CD4-positive, CD25-positive, alpha-beta regulatory T cell (primary cell): Measurements from ENCODE around the gene GYPC. TPM values are rescaled to one million over a fixed set of nuclear protein-coding genes. Genes with fewer than 3 reads are reported as not detected.
A peak's percentile ranks its signal among the peaks of the same experiment; 100 is the strongest.

Source experiments
- ATAC-seq, 2 donors: fragments of 150-1000 bp; cut with Tn5 transposase; one replicate each; pipeline ENCODE4 v1.10.0; 2021; ENCODE audit warnings: low read depth in 2 of 2, moderate number of reproducible peaks in 2 of 2, moderate library complexity in 1 of 2
- DNase-seq, 3 donors: peaks; one replicate each; pipeline versions ENCODE4 v3.0.0 to v3.0.0-alpha.2; 2012 to 2022; ENCODE audit warnings: mixed read lengths in 1 of 3
- H3K27ac ChIP-seq: one replicate; pipeline ENCODE4 v1.7.0; 2013; ENCODE audit warnings: mild to moderate bottlenecking, low read length; ENCODE audit not compliant: insufficient read depth, poor library complexity, severe bottlenecking
- H3K27me3 ChIP-seq: one replicate; pipeline ENCODE4 v1.7.0; 2013; ENCODE audit warnings: low read length; ENCODE audit not compliant: control insufficient read depth, insufficient read depth
- H3K36me3 ChIP-seq: one replicate; pipeline ENCODE4 v1.7.0; 2013; ENCODE audit warnings: mild to moderate bottlenecking, low read length, moderate library complexity; ENCODE audit not compliant: control insufficient read depth, insufficient read depth
- H3K4me1 ChIP-seq: 2 replicates; pipeline ENCODE4 v1.7.0; 2013; ENCODE audit warnings: mild to moderate bottlenecking, low read length; ENCODE audit not compliant: insufficient read depth, control insufficient read depth, poor library complexity, severe bottlenecking
- H3K4me3 ChIP-seq: one replicate; pipeline ENCODE4 v1.7.0; 2013; ENCODE audit warnings: low read depth, mild to moderate bottlenecking, low read length, moderate library complexity
- H3K9me3 ChIP-seq, 2 experiments: 1 replicate in 1 of 2; 2 replicates in 1 of 2; pipeline ENCODE4 v1.7.0; 2013; ENCODE audit warnings: low read length in 2 of 2, mild to moderate bottlenecking in 1 of 2, moderate library complexity in 1 of 2; ENCODE audit not compliant: control insufficient read depth in 2 of 2
- H3K27ac Mint-ChIP-seq, 3 donors: one replicate each; pipeline ENCODE4 v1.8.0; 2020 to 2022; ENCODE audit warnings: mild to moderate bottlenecking in 3 of 3, mixed read lengths in 3 of 3, moderate library complexity in 2 of 3
- H3K27me3 Mint-ChIP-seq: one replicate; pipeline ENCODE4 v1.8.0; 2022; ENCODE audit warnings: mild to moderate bottlenecking, mixed read lengths
- H3K36me3 Mint-ChIP-seq: one replicate; pipeline ENCODE4 v1.8.0; 2020; ENCODE audit warnings: mixed read lengths
- H3K4me1 Mint-ChIP-seq, 4 donors: one replicate each; pipeline ENCODE4 v1.8.0; 2020 to 2022; ENCODE audit warnings: mixed read lengths in 4 of 4, mild to moderate bottlenecking in 1 of 4
- H3K4me3 Mint-ChIP-seq, 4 donors: one replicate each; pipeline ENCODE4 v1.8.0; 2020 to 2022; ENCODE audit warnings: mild to moderate bottlenecking in 4 of 4, mixed read lengths in 4 of 4, moderate library complexity in 3 of 4
- H3K9me3 Mint-ChIP-seq, 7 donors: one replicate each; pipeline ENCODE4 v1.8.0; 2020 to 2022; ENCODE audit warnings: mixed read lengths in 7 of 7, mild to moderate bottlenecking in 3 of 7, moderate library complexity in 2 of 7
- polyA plus RNA-seq, 4 donors: library from polyadenylated mRNA; unstranded; fragments of 300-500 nt; fragmentation: Illumina TruSeq; gene quantifications; one replicate each; pipeline ENCODE4 v1.2.3, GENCODE V29; 2021
- total RNA-seq: library from RNA; stranded (reverse); gene quantifications from one replicate; pipeline ENCODE4 v1.2.3, GENCODE V29; 2022

The GYPC gene
- total and polyA plus RNA-seq, 5 donors from 2014 or later, result 75.2 to 210 (median 186) TPM

DNA sequence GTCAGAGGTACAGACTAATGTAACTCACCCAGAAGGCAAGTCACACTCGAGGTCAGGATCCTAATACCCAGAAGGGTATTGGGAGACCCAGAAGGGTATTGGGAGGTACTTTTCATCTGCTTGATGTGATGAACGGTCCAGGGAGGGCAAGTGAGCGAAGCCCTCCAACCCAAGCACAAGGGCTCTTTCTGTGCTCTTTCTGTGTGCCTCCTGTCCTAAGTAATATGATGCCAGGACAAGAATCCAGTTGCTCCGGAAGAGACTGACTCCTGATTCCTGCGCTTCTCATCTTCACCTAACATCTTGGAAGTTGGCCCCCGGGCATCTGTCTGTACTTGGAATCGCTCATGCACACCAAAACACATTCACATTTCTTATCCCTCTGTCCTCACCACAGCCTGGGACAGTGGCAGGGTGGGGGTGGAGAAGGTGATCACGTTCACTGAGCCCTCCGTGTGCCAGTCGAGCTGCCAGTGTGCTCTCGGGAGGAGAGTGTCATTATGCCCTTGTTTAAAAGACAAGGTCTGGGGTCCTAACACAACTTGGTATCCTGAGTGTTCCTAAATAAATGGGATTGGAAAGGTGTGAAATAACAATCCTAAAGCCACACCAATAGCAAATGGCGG is 17.1 kb downstream of the GYPC start:
- H3K4me3 Mint-ChIP-seq, result no peak overlapping the region
- peaks cover 11 to 17% of the 10 kb centered on the region in 2 experiments for H3K9me3 ChIP-seq
- no peaks in the 10 kb centered on the region for H3K27me3 ChIP-seq
- H3K27ac Mint-ChIP-seq, result peak overlapping the region in 2 of 3 donors; percentile 35 to 55
- no peak overlapping the region for H3K4me3 ChIP-seq
- H3K9me3 Mint-ChIP-seq, result peaks cover 4 to 12% (median 7%) of the 10 kb centered on the region in 7 donors
- no peak for ATAC-seq
- no peaks in the 10 kb centered on the region for H3K27me3 Mint-ChIP-seq
- DNase-seq, result no peak
- no peaks in the 10 kb centered on the region for H3K4me1 ChIP-seq
- no peak overlapping the region for H3K27ac ChIP-seq
- H3K4me1 Mint-ChIP-seq, result peaks cover 12 to 80% (median 23%) of the 10 kb centered on the region in 4 donors
- H3K36me3 ChIP-seq, result peaks cover 39% of the 10 kb centered on the region
- peaks cover 36% of the 10 kb centered on the region for H3K36me3 Mint-ChIP-seq

DNA sequence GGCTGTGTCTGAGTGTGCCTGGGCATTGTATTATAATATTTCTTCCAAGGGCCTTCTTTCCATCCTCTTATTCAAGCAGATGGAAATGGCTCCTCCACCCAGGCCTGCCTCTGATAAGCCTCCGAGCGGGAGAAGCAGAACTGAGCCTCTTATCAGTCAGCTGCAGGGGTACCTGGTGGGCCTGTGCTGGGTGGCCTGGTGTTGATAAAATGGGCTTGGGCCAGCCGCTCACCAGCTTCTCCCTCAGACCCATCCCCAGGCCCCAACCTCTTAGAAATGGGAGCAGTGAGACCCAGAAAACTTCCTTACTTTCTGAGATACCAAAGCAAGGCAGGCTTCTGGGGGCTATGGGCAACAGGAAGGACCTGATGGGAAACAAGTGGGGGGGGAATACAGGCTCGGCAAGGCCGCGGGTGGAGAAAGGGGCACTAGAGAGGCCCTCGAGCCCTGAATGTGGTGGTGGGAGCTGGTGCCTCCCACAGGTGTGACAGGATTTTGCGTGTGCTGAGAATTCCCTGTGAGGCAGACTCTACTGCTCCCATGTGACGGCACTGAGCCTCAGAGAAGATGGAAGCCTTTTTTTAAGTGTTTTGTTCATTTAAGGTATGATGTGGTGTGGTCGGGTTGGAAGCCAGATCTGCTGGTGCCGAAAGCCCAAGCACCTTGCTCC is 18.3 kb downstream of the GYPC start:
- peaks cover 4 to 12% (median 7%) of the 10 kb centered on the region in 7 donors for H3K9me3 Mint-ChIP-seq
- H3K4me1 ChIP-seq, result no peaks in the 10 kb centered on the region
- H3K36me3 Mint-ChIP-seq, result peaks cover 39% of the 10 kb centered on the region
- H3K27ac Mint-ChIP-seq, result no peak overlapping the region
- no peak overlapping the region for H3K4me3 Mint-ChIP-seq
- no peak overlapping the region for H3K4me3 ChIP-seq
- ATAC-seq (no peak), DNase-seq (no peak)
- peaks cover 40% of the 10 kb centered on the region for H3K36me3 ChIP-seq
- H3K9me3 ChIP-seq, result peaks cover 11 to 17% of the 10 kb centered on the region in 2 experiments
- H3K27me3 Mint-ChIP-seq, result no peaks in the 10 kb centered on the region
- H3K4me1 Mint-ChIP-seq, result peaks cover 12 to 81% (median 28%) of the 10 kb centered on the region in 4 donors
- no peaks in the 10 kb centered on the region for H3K27me3 ChIP-seq
- no peak overlapping the region for H3K27ac ChIP-seq

DNA sequence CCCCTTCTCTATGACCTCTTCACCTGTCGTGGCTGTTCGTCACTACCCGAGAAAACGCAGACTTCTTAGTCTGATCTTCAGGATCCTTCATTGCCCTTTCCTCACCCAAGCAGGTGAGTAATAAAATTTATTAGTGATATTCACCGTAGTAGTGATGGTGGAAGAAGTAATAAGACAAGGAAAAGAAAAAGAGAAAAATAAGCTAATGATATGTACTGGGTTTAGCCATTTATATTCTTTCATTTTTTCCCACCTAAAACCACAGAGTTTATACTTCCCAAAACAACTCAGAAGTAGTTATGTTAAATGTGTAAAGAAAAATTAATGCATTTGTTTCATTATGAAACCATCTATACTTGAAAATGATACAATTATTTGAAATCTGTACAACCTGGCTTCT is 19.7 kb downstream of the GYPC start:
- Mint-ChIP-seq H3K36me3 (peaks cover 47% of the 10 kb centered on the region), H3K4me1 (peaks cover 12 to 75% (median 34%) of the 10 kb centered on the region in 4 donors), H3K27me3 (no peaks in the 10 kb centered on the region), H3K9me3 (peaks cover 4 to 12% (median 7%) of the 10 kb centered on the region in 7 donors), H3K27ac (peak overlapping the region in 2 of 3 donors; percentile 15 to 35), H3K4me3 (no peak overlapping the region)
- no peak overlapping the region for H3K4me3 ChIP-seq
- H3K4me1 ChIP-seq, result no peaks in the 10 kb centered on the region
- H3K27ac ChIP-seq, result no peak overlapping the region
- H3K27me3 ChIP-seq, result no peaks in the 10 kb centered on the region
- DNase-seq (no peak), ATAC-seq (no peak)
- peaks cover 35% of the 10 kb centered on the region for H3K36me3 ChIP-seq
- H3K9me3 ChIP-seq, result peaks cover 11 to 17% of the 10 kb centered on the region in 2 experiments

DNA sequence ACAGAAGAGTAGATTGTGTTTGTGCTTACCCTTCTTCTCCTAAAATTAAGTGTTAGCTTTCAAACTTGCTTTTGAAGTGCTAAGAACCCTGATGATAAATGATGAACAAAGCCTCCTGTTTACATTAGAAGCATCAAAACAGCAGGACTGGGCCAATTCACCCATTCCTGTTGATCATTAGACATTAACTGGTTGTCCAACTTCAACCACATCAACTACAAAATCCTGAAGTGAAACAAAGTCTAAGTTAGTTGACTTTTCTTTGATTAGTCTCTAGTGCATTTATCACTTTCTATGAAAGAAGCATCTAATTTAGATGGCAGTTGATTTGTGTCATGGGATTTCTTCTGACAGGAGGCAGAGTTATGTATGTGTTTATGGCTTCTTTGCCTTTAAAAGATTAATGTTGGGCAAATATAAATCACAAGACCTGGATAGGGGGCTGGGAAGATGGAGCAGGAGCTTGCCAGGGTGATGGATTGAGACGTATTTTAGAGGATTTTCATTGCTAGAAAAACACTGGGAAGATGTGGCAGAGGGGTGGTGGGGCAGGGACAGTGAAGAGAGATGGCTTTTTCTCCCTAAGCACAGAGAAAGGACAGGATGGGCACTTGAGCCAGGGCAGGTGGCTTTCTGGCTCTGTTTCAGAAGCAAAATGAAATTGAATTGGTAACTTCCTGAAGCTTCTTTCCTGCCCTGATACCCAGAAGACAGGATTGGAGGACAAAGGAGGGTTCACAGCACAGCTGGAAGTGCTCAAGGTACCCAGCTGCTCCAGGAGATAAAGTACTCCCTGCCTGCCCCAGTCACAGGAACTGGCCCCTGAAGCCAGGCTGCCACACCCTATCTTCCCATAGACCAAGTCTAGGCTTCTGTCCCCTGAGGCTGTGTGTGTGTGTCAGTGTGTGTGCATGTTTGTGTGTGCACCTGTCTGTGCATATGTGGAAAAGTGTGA is 20.5 kb downstream of the GYPC start:
- Mint-ChIP-seq H3K4me1 (peaks cover 12 to 72% (median 36%) of the 10 kb centered on the region in 4 donors), H3K27me3 (no peaks in the 10 kb centered on the region), H3K27ac (peak overlapping the region; percentile 0 to 59 (median 34)), H3K36me3 (peaks cover 55% of the 10 kb centered on the region), H3K4me3 (peak overlapping the region in 1 of 4 donors; percentile 0), H3K9me3 (peaks cover 4 to 12% (median 7%) of the 10 kb centered on the region in 7 donors)
- no peaks in the 10 kb centered on the region for H3K4me1 ChIP-seq
- peaks cover 11 to 17% of the 10 kb centered on the region in 2 experiments for H3K9me3 ChIP-seq
- H3K4me3 ChIP-seq, result no peak overlapping the region
- no peak overlapping the region for H3K27ac ChIP-seq
- DNase-seq (no peak), ATAC-seq (no peak)
- peaks cover 38% of the 10 kb centered on the region for H3K36me3 ChIP-seq
- no peaks in the 10 kb centered on the region for H3K27me3 ChIP-seq

DNA sequence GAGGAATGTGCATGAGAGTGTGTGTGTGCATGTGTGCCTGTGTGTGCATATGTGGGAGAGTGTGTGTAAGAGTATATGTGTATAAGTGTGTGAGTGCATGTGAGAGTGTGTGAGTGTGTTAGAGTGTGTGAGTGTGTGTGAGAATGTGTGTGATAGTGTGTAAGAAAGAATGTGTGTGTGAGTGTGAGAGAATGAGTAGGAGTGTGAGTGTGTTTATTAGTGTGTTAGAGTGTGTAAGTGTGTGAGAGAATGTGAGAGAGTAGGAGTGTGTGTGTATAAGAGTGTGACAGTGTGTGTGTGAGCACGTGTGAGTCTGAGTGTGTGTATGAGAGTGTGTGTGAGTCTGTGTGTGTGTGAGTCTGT is 21.2 kb downstream of the GYPC start:
- peaks cover 12 to 72% (median 36%) of the 10 kb centered on the region in 4 donors for H3K4me1 Mint-ChIP-seq
- peaks cover 43% of the 10 kb centered on the region for H3K36me3 ChIP-seq

DNA sequence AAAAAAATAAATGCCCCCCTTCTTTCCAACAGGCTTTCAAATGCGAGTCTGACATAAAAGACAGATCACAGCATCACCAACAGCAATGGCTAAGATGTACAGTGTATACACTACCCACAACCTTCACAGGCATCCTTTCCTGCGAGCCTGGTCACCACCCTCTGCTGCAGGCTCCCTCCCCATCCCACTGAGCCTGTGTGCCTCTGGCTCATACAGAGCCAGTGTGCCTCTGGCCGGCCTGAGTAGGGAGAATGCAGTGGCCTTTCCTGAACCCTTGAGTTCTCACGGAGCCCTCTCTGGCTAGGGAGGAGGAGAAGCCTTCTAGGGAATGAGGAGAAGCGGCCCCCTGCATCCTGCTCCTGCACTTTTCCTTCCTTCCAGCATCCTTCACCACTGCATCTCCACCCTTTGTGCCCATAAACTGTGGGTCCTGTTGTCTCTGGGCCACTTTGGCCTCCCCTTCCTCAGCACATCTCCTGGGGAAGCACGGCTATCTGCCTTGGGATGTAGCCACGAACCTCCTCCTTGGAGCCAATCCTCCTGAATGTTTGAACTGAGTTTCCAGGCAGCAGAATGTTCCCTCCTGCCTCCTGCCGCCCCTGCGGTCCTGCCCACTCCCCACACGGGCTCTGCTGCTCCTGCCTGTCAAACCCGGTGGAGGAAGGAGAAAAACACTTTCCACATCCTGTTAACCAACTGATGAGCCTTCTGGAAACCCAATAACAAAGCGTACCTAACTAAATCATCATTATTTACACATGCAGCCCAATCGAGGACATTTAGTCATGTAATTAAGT is 22.5 kb downstream of the GYPC start:
- Histone ChIP-seq H3K27ac (peak overlapping the region; percentile 16), H3K36me3 (peaks cover 42% of the 10 kb centered on the region), H3K4me1 (no peaks in the 10 kb centered on the region), H3K4me3 (no peak overlapping the region), H3K27me3 (no peaks in the 10 kb centered on the region), H3K9me3 (peaks cover 11 to 17% of the 10 kb centered on the region in 2 experiments)
- no peak for DNase-seq
- Mint-ChIP-seq H3K27ac (peak overlapping the region; percentile 81 to 90 (median 83)), H3K4me1 (peaks cover 12 to 72% (median 39%) of the 10 kb centered on the region in 4 donors), H3K9me3 (peaks cover 2 to 12% (median 5%) of the 10 kb centered on the region in 7 donors), H3K27me3 (no peaks in the 10 kb centered on the region), H3K36me3 (peaks cover 65% of the 10 kb centered on the region), H3K4me3 (peak overlapping the region in 1 of 4 donors; percentile 54)
- no peak for ATAC-seq

More for the DNA sequence above, 21.2 kb downstream of the GYPC start:
- Mint-ChIP-seq H3K27me3 (no peaks in the 10 kb centered on the region), H3K9me3 (peaks cover 4 to 12% (median 5%) of the 10 kb centered on the region in 7 donors), H3K4me3 (peak overlapping the region in 1 of 4 donors; percentile 0), H3K27ac (peak overlapping the region; percentile 0 to 53 (median 34)), H3K36me3 (peaks cover 59% of the 10 kb centered on the region)
- Histone ChIP-seq H3K27ac (no peak overlapping the region), H3K27me3 (no peaks in the 10 kb centered on the region), H3K4me3 (no peak overlapping the region), H3K4me1 (no peaks in the 10 kb centered on the region), H3K9me3 (peaks cover 11 to 17% of the 10 kb centered on the region in 2 experiments)
- ATAC-seq, result no peak
- DNase-seq, result no peak
